HuH-7 (cell line): Measurements from ENCODE around the gene DLG2.

Experiments used
- DNase-seq: peaks from one replicate; pipeline ENCODE4 v3.0.0; 2011; ENCODE audit warnings: low spot score

The DLG2 gene

DNA sequence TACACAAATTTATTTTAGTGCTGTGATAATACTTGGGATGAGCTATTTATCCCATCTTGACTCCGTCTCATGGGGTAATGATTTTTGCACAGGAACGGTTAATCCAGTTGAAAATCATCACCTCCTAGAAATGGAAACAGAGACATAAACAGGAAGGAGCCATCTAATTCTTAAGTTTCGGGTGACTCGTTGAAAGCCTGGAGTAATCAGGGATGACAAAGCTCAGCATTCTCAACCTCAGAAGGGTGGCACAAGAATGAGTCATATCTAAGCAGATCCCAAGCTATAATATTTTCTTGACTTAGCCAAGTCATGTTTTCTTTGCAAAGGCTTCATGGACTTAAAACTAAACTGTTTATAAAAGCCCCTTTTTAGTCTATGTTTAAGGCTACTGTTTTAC lies 2060.2 kb downstream of the DLG2 start:
- no peak for DNase-seq

DNA sequence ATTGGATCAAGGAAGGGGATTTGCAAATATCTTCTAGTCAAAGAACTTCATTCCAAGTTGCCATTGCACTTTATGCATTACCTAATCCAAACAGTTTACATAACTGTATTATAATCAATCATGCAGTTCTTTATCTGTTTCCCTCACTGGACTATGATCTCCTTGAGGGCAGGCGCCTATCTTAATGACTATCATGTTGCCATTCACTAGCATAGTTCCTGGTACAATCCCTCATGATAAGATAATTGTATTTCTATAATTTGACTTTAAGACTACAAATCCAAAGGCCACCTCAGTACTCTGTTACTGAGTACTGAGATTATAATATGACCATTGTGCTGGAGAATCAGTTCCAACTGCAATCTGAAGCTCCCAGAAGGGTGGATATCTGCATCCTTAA lies 2062.3 kb downstream of the DLG2 start:
- no peak for DNase-seq

DNA sequence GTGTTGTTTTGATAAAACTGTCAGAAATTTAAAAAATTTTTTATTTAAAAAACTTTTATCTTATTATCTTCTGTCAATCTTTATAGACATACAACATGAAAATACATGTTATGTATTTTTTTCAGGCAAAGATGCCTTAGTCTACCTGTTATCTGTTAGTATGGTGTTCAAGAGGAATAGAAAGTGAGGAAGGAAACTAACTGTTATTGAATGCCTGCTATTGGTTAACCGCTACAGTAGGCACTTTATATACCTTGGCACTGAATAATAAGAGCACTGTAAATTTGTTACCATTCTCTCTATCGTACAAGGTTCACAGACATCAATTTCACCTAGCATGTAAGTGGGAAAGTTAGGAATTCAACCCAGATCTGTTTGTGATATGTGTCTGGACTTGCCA lies 2068.9 kb downstream of the DLG2 start:
- no peak for DNase-seq

DNA sequence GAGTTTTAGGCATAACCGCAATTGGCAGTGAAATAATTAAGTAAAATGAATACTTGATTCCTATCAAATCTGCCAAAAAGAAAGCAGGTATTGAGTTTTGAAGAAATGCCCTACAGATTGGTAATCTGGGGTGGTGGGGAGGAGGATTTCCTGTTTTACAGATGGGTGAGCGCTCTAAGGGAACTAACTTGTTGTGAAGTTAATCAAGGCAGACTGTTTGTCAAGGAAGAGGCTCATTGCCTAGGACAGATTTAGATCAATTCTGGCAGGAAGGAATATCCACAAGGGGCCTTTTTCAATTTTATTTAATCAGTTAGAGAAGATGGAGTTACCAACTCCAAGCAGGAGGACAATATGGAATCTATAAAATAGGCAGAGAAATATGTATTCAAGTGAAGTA lies 2069.5 kb downstream of the DLG2 start:
- no peak for DNase-seq

- DNase-seq, result no peak
Measured at GRCh38 chr11:83554876-83555275, 2072.3 kb downstream of the DLG2 start.

DNA sequence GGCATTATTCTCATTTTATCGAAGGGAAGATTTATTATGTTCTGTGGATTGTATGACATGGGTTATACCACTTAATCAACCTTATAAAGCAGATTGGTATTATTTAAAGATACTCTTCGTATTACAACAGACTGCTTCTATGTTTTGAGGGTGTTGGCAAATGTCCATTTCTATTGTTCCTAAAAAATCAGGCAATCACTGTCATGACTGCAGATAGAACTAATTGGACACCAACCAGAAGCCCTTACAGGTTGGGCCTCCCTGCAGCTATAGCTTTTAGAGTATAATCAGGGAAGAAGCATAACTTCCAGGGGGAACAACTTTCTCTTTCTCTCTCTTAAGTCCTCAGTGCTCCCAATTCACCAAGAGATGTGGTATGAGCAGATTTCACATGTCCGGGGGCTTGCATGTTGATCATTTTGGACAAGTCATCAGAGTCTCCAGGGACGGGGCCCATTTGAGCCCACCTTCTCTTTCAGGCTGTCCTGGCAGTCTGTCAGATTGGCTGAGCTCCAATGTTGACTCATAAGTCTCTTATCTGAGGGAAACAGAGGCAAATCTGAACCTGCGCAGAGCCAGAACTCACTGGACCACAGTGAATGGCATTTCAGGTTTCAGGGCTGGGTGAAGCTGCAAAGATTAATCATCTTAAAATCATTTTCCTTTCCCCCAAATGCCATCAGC lies 2077.0 kb downstream of the DLG2 start:
- no peak for DNase-seq

GRCh38 chr11:83546368-83546767 lies 2080.8 kb downstream of the DLG2 start:
- no peak for DNase-seq

- DNase-seq, result no peak
Measured at GRCh38 chr11:83545494-83546260, 2081.5 kb downstream of the DLG2 start.

- DNase-seq, result no peak
Measured at GRCh38 chr11:83544846-83545245, 2082.3 kb downstream of the DLG2 start.

GRCh38 chr11:83543706-83544439 lies 2083.3 kb downstream of the DLG2 start:
- DNase-seq, result no peak

- DNase-seq, result no peak
Measured at GRCh38 chr11:83542861-83543260, 2084.3 kb downstream of the DLG2 start.

GRCh38 chr11:83540728-83541127 lies 2086.4 kb downstream of the DLG2 start:
- DNase-seq, result no peak

DNA sequence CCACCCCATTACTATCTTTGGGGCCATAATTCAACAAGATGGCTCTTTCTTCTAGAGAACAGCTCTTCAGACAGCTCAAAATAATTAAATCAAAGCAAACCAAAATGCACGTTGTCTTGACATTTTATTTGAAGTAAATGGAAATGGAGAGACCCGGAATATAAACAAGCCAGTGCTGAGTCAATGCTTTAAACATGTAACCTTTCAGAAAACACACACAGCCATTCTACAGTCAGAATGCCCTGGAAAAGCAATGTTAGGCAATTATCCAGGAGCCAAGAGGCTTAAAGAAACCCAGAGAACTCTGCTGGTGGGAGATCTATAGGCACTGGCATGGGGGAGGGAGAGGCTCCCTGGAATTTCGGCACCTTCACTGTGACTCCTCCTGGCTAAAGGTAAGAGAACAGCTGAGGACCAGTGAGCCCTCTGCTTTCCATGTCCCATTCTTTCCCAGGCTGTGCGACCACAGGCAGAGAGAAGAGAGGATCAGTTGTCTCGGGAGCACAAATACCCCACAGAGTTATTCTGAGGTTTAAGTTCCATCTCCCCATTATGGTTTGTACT lies 2086.9 kb downstream of the DLG2 start:
- DNase-seq, result no peak

DNA sequence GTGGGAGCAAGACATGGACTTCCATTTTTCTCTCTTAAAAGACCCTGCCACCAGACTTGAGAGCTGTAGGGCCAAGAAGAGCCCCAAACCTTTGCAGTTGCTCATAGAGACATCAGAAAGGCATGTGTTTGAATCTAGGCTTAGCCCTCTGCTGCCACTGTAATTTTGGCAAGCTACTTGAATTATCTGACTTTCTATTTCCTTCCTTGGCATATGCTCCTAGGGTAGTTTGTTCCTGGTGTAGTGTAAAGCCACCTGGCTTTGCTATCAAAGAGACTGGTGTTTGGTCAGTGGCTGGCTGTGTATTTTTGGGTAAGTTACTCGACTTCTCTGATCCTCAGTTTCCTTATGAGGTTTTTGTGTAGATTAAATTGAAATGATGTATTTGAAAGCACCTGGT lies 2088.9 kb downstream of the DLG2 start:
- DNase-seq, result no peak

DNA sequence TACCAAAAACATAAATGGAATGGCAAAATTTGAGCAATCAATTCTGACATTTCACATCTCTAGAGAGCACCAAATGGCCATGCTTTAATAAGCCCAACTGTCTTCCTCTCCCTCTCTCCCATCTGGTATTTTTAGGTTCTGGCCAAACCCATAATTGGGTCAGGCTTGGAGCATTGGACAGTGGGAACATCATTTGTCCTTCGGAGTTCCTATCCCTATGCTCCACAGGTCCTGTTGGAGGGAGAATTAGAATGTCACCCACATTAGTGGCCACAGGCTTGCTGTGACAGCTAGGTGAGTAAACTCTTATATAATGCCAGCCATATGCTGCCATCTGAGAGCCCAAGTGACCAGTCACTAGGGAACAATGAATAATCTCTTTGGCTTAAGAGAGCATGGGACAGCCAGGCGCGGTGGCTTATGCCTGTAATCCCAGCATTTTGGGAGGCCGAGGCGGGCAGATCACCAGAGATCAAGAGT lies 2090.0 kb downstream of the DLG2 start:
- no peak for DNase-seq

- DNase-seq, result no peak
Measured at GRCh38 chr11:83533166-83533565, 2094.0 kb downstream of the DLG2 start.

DNA sequence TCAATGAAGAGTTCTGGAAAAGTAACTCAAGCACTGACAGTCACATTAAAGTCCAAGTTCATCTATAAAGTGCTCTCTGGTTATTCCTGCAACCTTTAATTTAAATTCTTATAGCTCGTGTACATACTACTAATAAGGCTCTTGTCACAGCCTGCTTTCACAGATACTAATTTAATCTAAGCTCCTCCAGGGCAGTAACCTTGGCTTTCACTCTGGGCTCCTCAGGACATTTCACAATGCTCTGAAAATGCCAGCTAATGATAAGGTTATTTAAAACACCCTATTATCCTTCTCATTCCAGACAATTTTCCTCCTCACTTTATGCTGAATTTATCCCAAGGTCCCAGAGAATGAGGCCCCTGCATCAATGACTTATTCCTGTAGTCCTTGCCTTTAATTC lies 2098.3 kb downstream of the DLG2 start:
- DNase-seq, result no peak

DNA sequence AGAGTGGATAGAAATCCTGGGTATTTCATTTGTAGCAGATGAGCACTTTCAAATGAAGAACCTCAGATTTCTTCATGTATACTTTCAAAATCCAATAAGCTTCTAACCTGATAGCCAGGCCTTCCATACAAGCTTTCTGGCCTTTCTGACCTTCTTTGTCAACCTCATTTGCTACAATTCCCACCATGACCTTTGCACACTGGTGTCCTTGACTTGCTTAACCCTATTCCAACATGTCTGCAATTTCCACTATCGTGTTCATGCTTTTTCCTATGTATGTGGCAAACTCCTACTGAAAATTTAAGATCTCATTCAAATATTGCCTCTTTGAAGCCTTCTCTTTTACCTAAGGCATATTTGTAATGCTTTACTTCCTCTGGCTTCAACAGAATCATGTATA lies 2098.9 kb downstream of the DLG2 start:
- no peak for DNase-seq

GRCh38 chr11:83523676-83524075 lies 2103.5 kb downstream of the DLG2 start:
- no peak for DNase-seq

DNA sequence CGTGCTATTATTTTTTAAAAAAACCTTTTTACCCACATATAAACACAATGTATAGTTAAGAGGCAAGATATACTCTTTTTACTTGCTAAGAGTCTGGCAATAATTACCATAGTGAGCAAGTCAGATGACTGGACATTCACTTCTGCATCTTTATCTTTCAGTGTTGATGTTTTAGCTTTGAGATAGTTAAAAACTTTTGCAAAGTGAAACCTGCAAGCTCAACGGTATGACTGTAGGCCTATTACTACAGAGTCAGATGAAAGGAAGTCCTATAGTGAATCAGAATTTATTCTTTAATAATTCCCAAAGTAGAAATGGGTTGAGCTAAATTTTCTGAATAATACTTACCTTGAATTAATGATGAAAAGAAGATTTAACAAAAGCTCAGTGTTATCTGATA lies 2104.2 kb downstream of the DLG2 start:
- DNase-seq, result no peak

DNA sequence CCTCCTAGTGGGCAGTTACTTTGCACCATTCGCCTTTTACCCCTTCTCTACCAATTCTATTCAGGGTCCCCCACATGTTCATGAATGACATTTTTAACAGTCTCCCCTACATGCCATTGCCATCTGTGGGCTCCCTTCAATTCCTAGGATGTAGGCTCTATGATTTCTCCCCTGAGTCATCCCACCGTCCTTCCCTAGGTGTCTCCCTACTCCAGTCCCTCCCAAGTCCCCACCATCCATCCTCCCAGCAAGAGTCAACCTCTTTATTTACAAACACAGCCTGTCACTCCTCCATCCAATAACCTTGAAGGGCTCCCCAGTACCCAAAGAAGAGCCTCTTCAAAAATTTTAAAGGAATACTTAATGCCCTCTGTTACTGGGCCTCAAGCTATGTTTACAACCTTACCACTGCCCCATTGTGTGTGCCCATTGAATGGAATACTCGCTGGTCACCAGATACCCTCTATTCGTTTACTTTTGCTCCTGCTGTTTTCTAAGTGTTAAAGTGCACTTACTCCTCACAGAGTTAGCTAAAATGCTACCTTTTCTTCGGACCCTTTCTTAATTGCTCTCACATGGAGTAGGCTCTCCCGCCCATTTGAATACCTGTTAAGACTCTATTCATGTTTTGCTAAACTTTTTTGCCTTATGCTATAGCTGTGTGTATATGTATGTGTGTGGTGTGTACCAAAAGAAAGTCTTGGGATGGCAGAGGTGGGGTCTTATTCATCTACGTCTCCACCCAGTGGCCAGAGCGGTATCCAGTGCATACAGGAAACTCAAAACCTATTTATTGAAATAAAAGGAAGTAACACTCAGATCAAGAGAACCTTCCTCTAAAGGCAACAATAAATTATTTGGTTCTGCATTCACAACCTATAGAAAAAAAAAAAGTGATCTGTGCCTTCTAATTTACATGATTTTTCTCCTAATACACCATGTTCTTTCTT lies 2105.2 kb downstream of the DLG2 start:
- DNase-seq, result peak; percentile 6

- DNase-seq, result no peak
Measured at GRCh38 chr11:83520849-83521248, 2106.3 kb downstream of the DLG2 start.
